Neural cell (in vitro differentiated cells): ENCODE data around the gene GYPC. TPM values are rescaled to one million over a fixed set of nuclear protein-coding genes. Genes with fewer than 3 reads are reported as not detected.

Experiments
- H2AFZ ChIP-seq: fragments of 200-600, 300-800 bp; sonication (generic), shearing (Covaris generic); 2 replicates; pipeline ENCODE4 v1.6.0; 2014; ENCODE audit warnings: low read depth, mild to moderate bottlenecking, antibody characterized with exemption, low read length, moderate library complexity
- H3F3A ChIP-seq: fragments of 200-600 bp; shearing (Covaris generic); 2 replicates; pipeline ENCODE4 v1.6.1; 2016; ENCODE audit warnings: mild to moderate bottlenecking, moderate library complexity, mixed read lengths, antibody characterized with exemption, low read length; ENCODE audit not compliant: insufficient read depth, poor library complexity, severe bottlenecking
- H3K27ac ChIP-seq: fragments of 200-600, 300-800 bp; sonication (generic), shearing (Covaris generic); 2 replicates; pipeline ENCODE4 v1.5.1; 2014; ENCODE audit warnings: mild to moderate bottlenecking, low read length, moderate library complexity
- H3K27me3 ChIP-seq: fragments of 300-800, 200-600 bp; sonication (generic), shearing (Covaris generic); 2 replicates; pipeline ENCODE4 v1.6.0; 2014; ENCODE audit warnings: mild to moderate bottlenecking, low read depth, low read length, moderate library complexity; ENCODE audit not compliant: insufficient read depth
- H3K36me3 ChIP-seq: fragments of 300-800, 200-600 bp; sonication (generic), shearing (Covaris generic); 2 replicates; pipeline ENCODE4 v1.5.1; 2014; ENCODE audit warnings: mild to moderate bottlenecking, antibody characterized with exemption, low read length, moderate library complexity; ENCODE audit not compliant: insufficient read depth
- H3K4me2 ChIP-seq: fragments of 300-800, 200-600 bp; sonication (generic), shearing (Covaris generic); 2 replicates; pipeline ENCODE4 v1.6.0; 2014; ENCODE audit warnings: mild to moderate bottlenecking, low read length
- H3K4me3 ChIP-seq: fragments of 300-800, 200-600 bp; sonication (generic), shearing (Covaris generic); 2 replicates; pipeline ENCODE4 v1.5.1; 2014; ENCODE audit warnings: mild to moderate bottlenecking, low read length, moderate library complexity
- H3K79me2 ChIP-seq: fragments of 200-600 bp; shearing (Covaris generic); replicated peaks from 2 replicates; pipeline ENCODE4 v1.6.0; 2014; ENCODE audit warnings: mild to moderate bottlenecking, low read length, moderate library complexity; ENCODE audit not compliant: insufficient read depth
- H3K9ac ChIP-seq: fragments of 300-800, 200-600 bp; sonication (generic), shearing (Covaris generic); 2 replicates; pipeline ENCODE4 v1.6.1; 2016; ENCODE audit warnings: mild to moderate bottlenecking, low read length, mixed read lengths
- H3K9me2 ChIP-seq: fragments of 200-600 bp; shearing (Covaris generic); 2 replicates; pipeline ENCODE4 v1.6.1; 2016; ENCODE audit warnings: mild to moderate bottlenecking, low read length, mixed read lengths; ENCODE audit not compliant: insufficient read depth
- H3K9me3 ChIP-seq: fragments of 200-600, 300-800 bp; sonication (generic), shearing (Covaris generic); 2 replicates; pipeline ENCODE4 v1.6.1; 2016; ENCODE audit warnings: mild to moderate bottlenecking, mixed run types, low read length, moderate library complexity, mixed read lengths
- H4K20me1 ChIP-seq: fragments of 200-600 bp; shearing (Covaris generic); 2 replicates; pipeline ENCODE4 v1.6.1; 2016; ENCODE audit warnings: mild to moderate bottlenecking, mixed run types; ENCODE audit not compliant: insufficient read depth
- EP300 ChIP-seq: fragments of 450-650 bp; conservative IDR thresholded peaks from 2 replicates; pipeline ENCODE4 v1.6.1; 2014; ENCODE audit warnings: antibody characterized with exemption, mild to moderate bottlenecking, moderate library complexity; ENCODE audit not compliant: poor library complexity, severe bottlenecking
- EZH2 ChIP-seq: fragments of 200-600, 300-800 bp; shearing (Covaris generic), sonication (generic); IDR thresholded peaks from 2 replicates; pipeline ENCODE4 v1.6.1; 2014; ENCODE audit warnings: antibody characterized with exemption, low read length, borderline replicate concordance, mild to moderate bottlenecking; ENCODE audit not compliant: insufficient read depth, poor library complexity, severe bottlenecking
- MXI1 ChIP-seq: fragments of 450-650 bp; conservative IDR thresholded peaks from 2 replicates; pipeline ENCODE4 v1.6.1; 2014; ENCODE audit warnings: antibody characterized with exemption, mild to moderate bottlenecking; ENCODE audit not compliant: poor library complexity, severe bottlenecking
- POLR2AphosphoS5 ChIP-seq: IDR thresholded peaks from 2 replicates; pipeline ENCODE4 v1.6.1; 2012
- RAD21 ChIP-seq: fragments of 450-650 bp; conservative IDR thresholded peaks from 2 replicates; pipeline ENCODE4 v1.6.1; 2014; ENCODE audit warnings: antibody characterized with exemption, mild to moderate bottlenecking, moderate library complexity
- SMC3 ChIP-seq: fragments of 450-650 bp; conservative IDR thresholded peaks from 2 replicates; pipeline ENCODE4 v1.6.1; 2014; ENCODE audit warnings: antibody characterized with exemption, mild to moderate bottlenecking, moderate library complexity; ENCODE audit not compliant: poor library complexity
- TAF1 ChIP-seq: IDR thresholded peaks from 2 replicates; pipeline ENCODE4 v1.6.1; 2012; ENCODE audit warnings: low read depth
- polyA plus RNA-seq: library from polyadenylated mRNA; depleted of rRNA; stranded (reverse); fragments of >200 nt; gene quantifications from 2 replicates; pipeline ENCODE4 v1.2.3, GENCODE V29; 2014
- TF ChIP-seq, protein P1 (sequence below): fragments of 450-650 bp; IDR thresholded peaks from 2 replicates; pipeline ENCODE4 v1.5.1; 2014; ENCODE audit warnings: antibody characterized with exemption, mild to moderate bottlenecking, moderate library complexity; ENCODE audit not compliant: poor library complexity, severe bottlenecking
- TF ChIP-seq, protein P2 (sequence below): IDR thresholded peaks from 2 replicates; pipeline ENCODE4 v1.6.1; 2012; ENCODE audit warnings: borderline replicate concordance

Gene GYPC
- polyA plus RNA-seq, 1 donor from 2014 or later: 0.40 TPM

DNA sequence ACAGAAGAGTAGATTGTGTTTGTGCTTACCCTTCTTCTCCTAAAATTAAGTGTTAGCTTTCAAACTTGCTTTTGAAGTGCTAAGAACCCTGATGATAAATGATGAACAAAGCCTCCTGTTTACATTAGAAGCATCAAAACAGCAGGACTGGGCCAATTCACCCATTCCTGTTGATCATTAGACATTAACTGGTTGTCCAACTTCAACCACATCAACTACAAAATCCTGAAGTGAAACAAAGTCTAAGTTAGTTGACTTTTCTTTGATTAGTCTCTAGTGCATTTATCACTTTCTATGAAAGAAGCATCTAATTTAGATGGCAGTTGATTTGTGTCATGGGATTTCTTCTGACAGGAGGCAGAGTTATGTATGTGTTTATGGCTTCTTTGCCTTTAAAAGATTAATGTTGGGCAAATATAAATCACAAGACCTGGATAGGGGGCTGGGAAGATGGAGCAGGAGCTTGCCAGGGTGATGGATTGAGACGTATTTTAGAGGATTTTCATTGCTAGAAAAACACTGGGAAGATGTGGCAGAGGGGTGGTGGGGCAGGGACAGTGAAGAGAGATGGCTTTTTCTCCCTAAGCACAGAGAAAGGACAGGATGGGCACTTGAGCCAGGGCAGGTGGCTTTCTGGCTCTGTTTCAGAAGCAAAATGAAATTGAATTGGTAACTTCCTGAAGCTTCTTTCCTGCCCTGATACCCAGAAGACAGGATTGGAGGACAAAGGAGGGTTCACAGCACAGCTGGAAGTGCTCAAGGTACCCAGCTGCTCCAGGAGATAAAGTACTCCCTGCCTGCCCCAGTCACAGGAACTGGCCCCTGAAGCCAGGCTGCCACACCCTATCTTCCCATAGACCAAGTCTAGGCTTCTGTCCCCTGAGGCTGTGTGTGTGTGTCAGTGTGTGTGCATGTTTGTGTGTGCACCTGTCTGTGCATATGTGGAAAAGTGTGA, 20.5 kb downstream of the GYPC start:
- Histone ChIP-seq H3K4me2 (no peak overlapping the region), H3F3A (no peaks in the 10 kb centered on the region), H3K79me2 (no peaks in the 10 kb centered on the region), H3K4me3 (no peak overlapping the region), H3K9me3 (peaks cover 6% of the 10 kb centered on the region), H4K20me1 (no peaks in the 10 kb centered on the region), H3K27me3 (no peaks in the 10 kb centered on the region), H2AFZ (no peak overlapping the region), H3K9ac (no peak overlapping the region), H3K36me3 (no peaks in the 10 kb centered on the region), H3K27ac (no peak overlapping the region), H3K9me2 (no peaks in the 10 kb centered on the region)
- TF ChIP-seq RAD21 (no peak), MXI1 (no peak), EZH2 (no peak)
- TF ChIP-seq, protein P1, sequence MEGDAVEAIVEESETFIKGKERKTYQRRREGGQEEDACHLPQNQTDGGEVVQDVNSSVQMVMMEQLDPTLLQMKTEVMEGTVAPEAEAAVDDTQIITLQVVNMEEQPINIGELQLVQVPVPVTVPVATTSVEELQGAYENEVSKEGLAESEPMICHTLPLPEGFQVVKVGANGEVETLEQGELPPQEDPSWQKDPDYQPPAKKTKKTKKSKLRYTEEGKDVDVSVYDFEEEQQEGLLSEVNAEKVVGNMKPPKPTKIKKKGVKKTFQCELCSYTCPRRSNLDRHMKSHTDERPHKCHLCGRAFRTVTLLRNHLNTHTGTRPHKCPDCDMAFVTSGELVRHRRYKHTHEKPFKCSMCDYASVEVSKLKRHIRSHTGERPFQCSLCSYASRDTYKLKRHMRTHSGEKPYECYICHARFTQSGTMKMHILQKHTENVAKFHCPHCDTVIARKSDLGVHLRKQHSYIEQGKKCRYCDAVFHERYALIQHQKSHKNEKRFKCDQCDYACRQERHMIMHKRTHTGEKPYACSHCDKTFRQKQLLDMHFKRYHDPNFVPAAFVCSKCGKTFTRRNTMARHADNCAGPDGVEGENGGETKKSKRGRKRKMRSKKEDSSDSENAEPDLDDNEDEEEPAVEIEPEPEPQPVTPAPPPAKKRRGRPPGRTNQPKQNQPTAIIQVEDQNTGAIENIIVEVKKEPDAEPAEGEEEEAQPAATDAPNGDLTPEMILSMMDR: no peak

DNA sequence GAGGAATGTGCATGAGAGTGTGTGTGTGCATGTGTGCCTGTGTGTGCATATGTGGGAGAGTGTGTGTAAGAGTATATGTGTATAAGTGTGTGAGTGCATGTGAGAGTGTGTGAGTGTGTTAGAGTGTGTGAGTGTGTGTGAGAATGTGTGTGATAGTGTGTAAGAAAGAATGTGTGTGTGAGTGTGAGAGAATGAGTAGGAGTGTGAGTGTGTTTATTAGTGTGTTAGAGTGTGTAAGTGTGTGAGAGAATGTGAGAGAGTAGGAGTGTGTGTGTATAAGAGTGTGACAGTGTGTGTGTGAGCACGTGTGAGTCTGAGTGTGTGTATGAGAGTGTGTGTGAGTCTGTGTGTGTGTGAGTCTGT, 21.2 kb downstream of the GYPC start:
- Histone ChIP-seq H3K4me3 (no peak overlapping the region), H3K27me3 (no peaks in the 10 kb centered on the region), H2AFZ (no peak overlapping the region), H3K9me3 (peaks cover 6% of the 10 kb centered on the region), H3F3A (no peaks in the 10 kb centered on the region), H3K27ac (no peak overlapping the region), H3K36me3 (no peaks in the 10 kb centered on the region), H3K79me2 (no peaks in the 10 kb centered on the region), H3K4me2 (no peak overlapping the region), H3K9me2 (no peaks in the 10 kb centered on the region), H3K9ac (no peak overlapping the region), H4K20me1 (no peaks in the 10 kb centered on the region)
- TF ChIP-seq POLR2AphosphoS5 (no peak), MXI1 (no peak), SMC3 (no peak), TAF1 (no peak), EP300 (no peak), EZH2 (no peak), RAD21 (no peak)
- TF ChIP-seq, protein P2, sequence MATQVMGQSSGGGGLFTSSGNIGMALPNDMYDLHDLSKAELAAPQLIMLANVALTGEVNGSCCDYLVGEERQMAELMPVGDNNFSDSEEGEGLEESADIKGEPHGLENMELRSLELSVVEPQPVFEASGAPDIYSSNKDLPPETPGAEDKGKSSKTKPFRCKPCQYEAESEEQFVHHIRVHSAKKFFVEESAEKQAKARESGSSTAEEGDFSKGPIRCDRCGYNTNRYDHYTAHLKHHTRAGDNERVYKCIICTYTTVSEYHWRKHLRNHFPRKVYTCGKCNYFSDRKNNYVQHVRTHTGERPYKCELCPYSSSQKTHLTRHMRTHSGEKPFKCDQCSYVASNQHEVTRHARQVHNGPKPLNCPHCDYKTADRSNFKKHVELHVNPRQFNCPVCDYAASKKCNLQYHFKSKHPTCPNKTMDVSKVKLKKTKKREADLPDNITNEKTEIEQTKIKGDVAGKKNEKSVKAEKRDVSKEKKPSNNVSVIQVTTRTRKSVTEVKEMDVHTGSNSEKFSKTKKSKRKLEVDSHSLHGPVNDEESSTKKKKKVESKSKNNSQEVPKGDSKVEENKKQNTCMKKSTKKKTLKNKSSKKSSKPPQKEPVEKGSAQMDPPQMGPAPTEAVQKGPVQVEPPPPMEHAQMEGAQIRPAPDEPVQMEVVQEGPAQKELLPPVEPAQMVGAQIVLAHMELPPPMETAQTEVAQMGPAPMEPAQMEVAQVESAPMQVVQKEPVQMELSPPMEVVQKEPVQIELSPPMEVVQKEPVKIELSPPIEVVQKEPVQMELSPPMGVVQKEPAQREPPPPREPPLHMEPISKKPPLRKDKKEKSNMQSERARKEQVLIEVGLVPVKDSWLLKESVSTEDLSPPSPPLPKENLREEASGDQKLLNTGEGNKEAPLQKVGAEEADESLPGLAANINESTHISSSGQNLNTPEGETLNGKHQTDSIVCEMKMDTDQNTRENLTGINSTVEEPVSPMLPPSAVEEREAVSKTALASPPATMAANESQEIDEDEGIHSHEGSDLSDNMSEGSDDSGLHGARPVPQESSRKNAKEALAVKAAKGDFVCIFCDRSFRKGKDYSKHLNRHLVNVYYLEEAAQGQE: no peak
- TF ChIP-seq, protein P1: no peak
